ENCODE results near the gene PHAF1. TPM values are rescaled to one million over a fixed set of nuclear protein-coding genes. Genes with fewer than 3 reads are reported as not detected.

Gene PHAF1
- total RNA-seq, 2 donors from 2014 or later: 18.8 to 19.6 TPM

DNA sequence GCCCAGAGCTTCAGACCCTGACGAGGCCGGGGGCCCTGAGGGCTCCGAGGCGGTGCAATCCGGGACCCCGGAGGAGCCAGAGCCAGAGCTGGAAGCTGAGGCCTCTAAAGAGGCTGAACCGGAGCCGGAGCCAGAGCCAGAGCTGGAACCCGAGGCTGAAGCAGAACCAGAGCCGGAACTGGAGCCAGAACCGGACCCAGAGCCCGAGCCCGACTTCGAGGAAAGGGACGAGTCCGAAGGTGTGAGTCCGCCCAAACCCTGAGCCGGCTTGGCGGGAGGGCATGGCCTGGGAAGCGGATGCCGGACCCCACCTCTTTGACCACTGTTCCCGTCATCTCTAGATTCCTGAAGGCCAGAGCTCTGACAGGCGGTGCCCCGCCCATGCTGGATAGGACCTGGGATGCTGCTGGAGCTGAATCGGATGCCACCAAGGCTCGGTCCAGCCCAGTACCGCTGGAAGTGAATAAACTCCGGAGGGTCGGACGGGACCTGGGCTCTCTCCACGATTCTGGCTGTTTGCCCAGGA is 65.0 kb downstream of the PHAF1 start:
- Histone ChIP-seq H3K27me3 (ENCODE audit: control insufficient read depth, insufficient read depth, low read length, poor library complexity, severe bottlenecking) (peaks cover 68% of the 10 kb centered on the region), H3K4me3 (ENCODE audit: low read length) (peak overlapping the region; percentile 76), H3K9me3 (ENCODE audit: control insufficient read depth, low read length) (no peaks in the 10 kb centered on the region), H3K36me3 (ENCODE audit: control insufficient read depth, insufficient read depth, low read length) (no peaks in the 10 kb centered on the region), H3K27ac (ENCODE audit: low read depth, low read length) (no peak overlapping the region), H3K9ac (ENCODE audit: extremely low read depth, low read length, poor library complexity, severe bottlenecking) (no peak overlapping the region), H3K4me1 (ENCODE audit: control insufficient read depth, insufficient read depth, low read length) (no peaks in the 10 kb centered on the region)
- Mint-ChIP-seq H3K36me3 (ENCODE audit: low read depth) (peaks cover 9% of the 10 kb centered on the region), H3K4me3 (no peak overlapping the region), H3K4me1 (peaks cover 23% of the 10 kb centered on the region), H3K9me3 (no peaks in the 10 kb centered on the region), H3K27me3 (ENCODE audit: insufficient read depth) (peaks cover 71% of the 10 kb centered on the region), H3K27ac (no peak overlapping the region)
- TF ChIP-seq, protein P1, sequence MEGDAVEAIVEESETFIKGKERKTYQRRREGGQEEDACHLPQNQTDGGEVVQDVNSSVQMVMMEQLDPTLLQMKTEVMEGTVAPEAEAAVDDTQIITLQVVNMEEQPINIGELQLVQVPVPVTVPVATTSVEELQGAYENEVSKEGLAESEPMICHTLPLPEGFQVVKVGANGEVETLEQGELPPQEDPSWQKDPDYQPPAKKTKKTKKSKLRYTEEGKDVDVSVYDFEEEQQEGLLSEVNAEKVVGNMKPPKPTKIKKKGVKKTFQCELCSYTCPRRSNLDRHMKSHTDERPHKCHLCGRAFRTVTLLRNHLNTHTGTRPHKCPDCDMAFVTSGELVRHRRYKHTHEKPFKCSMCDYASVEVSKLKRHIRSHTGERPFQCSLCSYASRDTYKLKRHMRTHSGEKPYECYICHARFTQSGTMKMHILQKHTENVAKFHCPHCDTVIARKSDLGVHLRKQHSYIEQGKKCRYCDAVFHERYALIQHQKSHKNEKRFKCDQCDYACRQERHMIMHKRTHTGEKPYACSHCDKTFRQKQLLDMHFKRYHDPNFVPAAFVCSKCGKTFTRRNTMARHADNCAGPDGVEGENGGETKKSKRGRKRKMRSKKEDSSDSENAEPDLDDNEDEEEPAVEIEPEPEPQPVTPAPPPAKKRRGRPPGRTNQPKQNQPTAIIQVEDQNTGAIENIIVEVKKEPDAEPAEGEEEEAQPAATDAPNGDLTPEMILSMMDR (conservative IDR thresholded peaks at IDR 0.05): no peak
- no peak for DNase-seq
- 77 to 82% methylated on average over 31 of the region's 31 CpGs for WGBS, 2 experiments (ENCODE audit: insufficient coverage in 1 of 2, insufficient read length in 1 of 2)

DNA sequence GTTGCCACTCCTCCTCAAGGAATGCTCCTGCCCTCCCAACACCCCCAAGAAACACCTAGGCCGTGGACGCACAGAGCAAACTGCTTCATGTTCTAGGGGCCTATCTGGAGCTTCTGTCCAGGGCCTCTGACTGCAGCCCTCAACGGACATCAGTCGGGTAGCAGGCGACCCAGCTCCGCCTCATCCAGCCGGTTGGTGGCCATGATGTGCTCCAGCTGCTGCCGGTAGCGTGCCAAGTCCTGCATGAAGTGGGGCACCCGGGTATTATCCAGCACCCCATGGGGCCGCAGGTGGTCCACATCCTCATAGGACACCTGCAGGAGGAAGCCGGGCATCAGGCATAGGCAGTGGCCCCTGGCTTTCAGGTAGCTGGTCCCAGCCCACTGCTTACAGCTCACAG is 66.9 kb downstream of the PHAF1 start:
- Mint-ChIP-seq H3K36me3 (ENCODE audit: low read depth) (peaks cover 9% of the 10 kb centered on the region), H3K4me3 (no peak overlapping the region), H3K4me1 (peaks cover 13% of the 10 kb centered on the region), H3K27ac (no peak overlapping the region), H3K9me3 (no peaks in the 10 kb centered on the region), H3K27me3 (ENCODE audit: insufficient read depth) (peaks cover 58% of the 10 kb centered on the region)
- TF ChIP-seq, protein P1 (conservative IDR thresholded peaks at IDR 0.05): no peak
- no peak overlapping the region for H3K27ac ChIP-seq (ENCODE audit: low read depth, low read length)
- no peaks in the 10 kb centered on the region for H3K9me3 ChIP-seq (ENCODE audit: control insufficient read depth, low read length)
- H3K4me3 ChIP-seq (ENCODE audit: low read length): no peak overlapping the region
- WGBS, 2 experiments (ENCODE audit: insufficient coverage in 1 of 2, insufficient read length in 1 of 2): 91% methylated on average over 7 to 12 of the region's 12 CpGs
- H3K9ac ChIP-seq (ENCODE audit: extremely low read depth, low read length, poor library complexity, severe bottlenecking): no peak overlapping the region
- peaks cover 7% of the 10 kb centered on the region for H3K36me3 ChIP-seq (ENCODE audit: control insufficient read depth, insufficient read depth, low read length)
- peak; percentile 39 for DNase-seq
- peaks cover 59% of the 10 kb centered on the region for H3K27me3 ChIP-seq (ENCODE audit: control insufficient read depth, insufficient read depth, low read length, poor library complexity, severe bottlenecking)
- no peaks in the 10 kb centered on the region for H3K4me1 ChIP-seq (ENCODE audit: control insufficient read depth, insufficient read depth, low read length)

DNA sequence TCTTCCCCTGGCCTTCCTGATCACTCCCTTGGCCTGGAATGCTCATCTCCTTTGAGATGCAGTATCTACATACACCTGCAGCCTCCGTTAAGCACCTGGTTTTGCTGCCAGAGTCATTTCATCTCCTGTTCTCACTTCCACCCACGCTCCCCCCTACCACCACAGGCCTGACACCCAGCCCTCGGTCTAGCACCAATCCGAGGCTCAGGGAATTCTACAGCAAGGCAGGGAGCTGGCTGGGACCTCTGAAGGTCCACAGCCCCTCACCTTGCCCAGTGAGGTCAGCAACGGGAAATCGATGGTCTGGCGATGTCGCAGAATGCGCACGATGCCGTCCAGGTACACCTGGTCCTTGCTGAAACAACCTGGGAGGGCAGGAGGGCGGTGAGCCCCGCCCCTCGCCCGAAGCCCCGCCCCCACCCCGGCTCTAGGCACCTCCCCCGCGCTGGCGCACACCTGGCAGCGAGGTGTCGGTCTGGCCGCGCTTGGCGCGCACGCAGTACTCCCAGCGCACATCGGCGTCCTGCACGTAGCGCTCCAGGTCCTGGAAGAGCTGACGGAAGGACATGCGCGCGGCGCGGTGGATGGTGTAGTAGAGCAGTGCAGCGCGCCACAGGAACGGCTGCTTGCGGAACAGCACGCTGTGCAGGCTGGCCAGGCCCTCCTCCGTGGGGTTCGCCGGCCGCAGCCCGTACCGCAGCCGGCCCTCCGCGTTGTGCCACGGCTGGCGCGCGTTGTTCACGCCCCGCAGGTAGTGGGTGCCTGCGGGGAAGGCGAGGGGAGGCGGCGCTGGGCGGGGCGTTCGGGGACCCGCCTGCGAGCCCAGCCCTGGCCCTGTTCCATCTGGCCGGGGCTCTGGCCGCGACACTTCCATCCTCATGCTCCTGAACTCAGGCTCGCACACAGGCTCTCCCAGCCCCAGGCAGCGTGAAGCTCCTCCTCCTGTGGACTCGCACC is 68.3 kb downstream of the PHAF1 start:
- Histone ChIP-seq H3K9me3 (ENCODE audit: control insufficient read depth, low read length) (no peaks in the 10 kb centered on the region), H3K27ac (ENCODE audit: low read depth, low read length) (no peak overlapping the region), H3K27me3 (ENCODE audit: control insufficient read depth, insufficient read depth, low read length, poor library complexity, severe bottlenecking) (peaks cover 53% of the 10 kb centered on the region), H3K4me3 (ENCODE audit: low read length) (peak overlapping the region; percentile 62), H3K9ac (ENCODE audit: extremely low read depth, low read length, poor library complexity, severe bottlenecking) (no peak overlapping the region), H3K4me1 (ENCODE audit: control insufficient read depth, insufficient read depth, low read length) (no peaks in the 10 kb centered on the region), H3K36me3 (ENCODE audit: control insufficient read depth, insufficient read depth, low read length) (peaks cover 7% of the 10 kb centered on the region)
- Mint-ChIP-seq H3K4me3 (peak overlapping the region; percentile 47), H3K27me3 (ENCODE audit: insufficient read depth) (peaks cover 48% of the 10 kb centered on the region), H3K27ac (no peak overlapping the region), H3K36me3 (ENCODE audit: low read depth) (peaks cover 9% of the 10 kb centered on the region), H3K4me1 (peaks cover 12% of the 10 kb centered on the region), H3K9me3 (no peaks in the 10 kb centered on the region)
- 8 to 22% methylated on average over 7 to 73 of the region's 73 CpGs for WGBS, 2 experiments (ENCODE audit: insufficient coverage in 1 of 2, insufficient read length in 1 of 2)
- TF ChIP-seq, protein P1 (conservative IDR thresholded peaks at IDR 0.05): peak; percentile 21
- DNase-seq: peak; percentile 97

All from endodermal cell (in vitro differentiated cells).